ENCODE measurements around the gene MKLN1.
"Not testable (repeated sequence)": the region's sequence is repeated elsewhere in the genome, so short reads cannot be mapped to it uniquely, and the experiment has no call there.

The MKLN1 gene

DNA sequence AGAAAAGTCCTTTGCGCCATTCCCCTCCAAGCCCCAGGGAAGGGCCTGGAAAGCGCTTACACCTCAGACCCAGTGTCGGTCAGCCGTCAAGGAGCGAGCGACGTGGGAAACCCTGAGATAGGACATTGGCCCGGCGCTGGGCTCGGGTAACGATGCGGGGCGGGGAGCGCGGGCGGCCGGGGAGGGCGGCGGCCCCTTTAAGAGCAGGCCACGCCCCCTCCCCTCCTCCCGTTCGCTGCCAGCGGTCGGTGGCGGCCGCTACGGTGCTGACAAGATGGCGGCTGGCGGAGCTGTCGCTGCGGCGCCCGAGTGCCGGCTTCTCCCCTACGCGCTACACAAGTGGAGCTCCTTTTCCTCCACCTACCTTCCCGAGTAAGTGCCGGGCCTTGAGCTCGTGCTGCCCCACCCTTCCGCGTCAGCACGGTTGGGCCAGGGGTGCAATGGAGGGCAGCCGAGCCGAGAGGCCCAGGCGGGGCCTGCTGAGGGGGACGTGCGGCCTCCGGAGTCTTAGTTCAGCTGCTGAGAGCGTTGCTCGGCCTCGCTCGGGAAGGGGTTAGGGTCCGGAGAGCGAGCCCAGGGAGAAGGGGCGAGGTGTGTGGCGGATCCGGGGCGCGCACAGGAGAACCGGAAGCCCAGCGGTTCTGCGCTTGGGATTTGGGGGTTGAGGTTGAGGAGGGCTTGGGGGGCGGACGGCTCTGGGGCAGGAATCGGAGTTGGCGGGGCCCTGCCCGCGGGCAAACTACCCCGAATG, at the start of gene MKLN1:
Gene MKLN1, plus strand, starts transcription at position 251 of the 751 bp plus-strand sequence. Its CDS starts 24 bp downstream, at position 275.
- peak; percentile 83 for DNase-seq (ENCODE audit: low spot score)

- no peak for DNase-seq (ENCODE audit: low spot score)
These were observed 48.6 kb upstream of the MKLN1 start for GRCh38 chr7:131279044-131279443.

GRCh38 chr7:131281266-131282048, 46.2 kb upstream of the MKLN1 start:
- DNase-seq (ENCODE audit: low spot score) = no peak

- no peak for DNase-seq (ENCODE audit: low spot score)
These were observed 42.8 kb upstream of the MKLN1 start for GRCh38 chr7:131284702-131285419.

GRCh38 chr7:131285556-131285955, 42.1 kb upstream of the MKLN1 start:
- no peak for DNase-seq (ENCODE audit: low spot score)

- DNase-seq (ENCODE audit: low spot score) = no peak
These were observed 39.2 kb upstream of the MKLN1 start for GRCh38 chr7:131288450-131288849.

DNA sequence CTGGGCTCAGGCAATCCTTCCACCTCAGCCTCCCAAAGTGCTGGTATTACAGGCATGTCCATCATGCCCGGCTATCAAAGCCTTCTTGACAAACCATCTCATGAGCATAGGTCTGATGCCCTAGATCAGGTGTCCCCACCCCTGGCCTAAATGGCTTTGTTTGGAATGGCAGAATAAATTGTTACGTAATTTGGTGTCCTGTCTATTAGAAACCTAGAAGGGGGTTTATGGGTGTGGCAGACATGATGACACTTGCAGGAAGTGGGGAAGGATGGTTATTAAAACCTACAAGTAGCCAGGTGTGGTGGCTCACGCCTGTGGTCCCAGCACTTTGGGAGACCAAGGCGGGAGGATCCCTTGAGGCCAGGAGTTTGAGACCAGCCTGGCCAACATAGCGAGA, 38.6 kb upstream of the MKLN1 start:
- no peak for DNase-seq (ENCODE audit: low spot score)

DNA sequence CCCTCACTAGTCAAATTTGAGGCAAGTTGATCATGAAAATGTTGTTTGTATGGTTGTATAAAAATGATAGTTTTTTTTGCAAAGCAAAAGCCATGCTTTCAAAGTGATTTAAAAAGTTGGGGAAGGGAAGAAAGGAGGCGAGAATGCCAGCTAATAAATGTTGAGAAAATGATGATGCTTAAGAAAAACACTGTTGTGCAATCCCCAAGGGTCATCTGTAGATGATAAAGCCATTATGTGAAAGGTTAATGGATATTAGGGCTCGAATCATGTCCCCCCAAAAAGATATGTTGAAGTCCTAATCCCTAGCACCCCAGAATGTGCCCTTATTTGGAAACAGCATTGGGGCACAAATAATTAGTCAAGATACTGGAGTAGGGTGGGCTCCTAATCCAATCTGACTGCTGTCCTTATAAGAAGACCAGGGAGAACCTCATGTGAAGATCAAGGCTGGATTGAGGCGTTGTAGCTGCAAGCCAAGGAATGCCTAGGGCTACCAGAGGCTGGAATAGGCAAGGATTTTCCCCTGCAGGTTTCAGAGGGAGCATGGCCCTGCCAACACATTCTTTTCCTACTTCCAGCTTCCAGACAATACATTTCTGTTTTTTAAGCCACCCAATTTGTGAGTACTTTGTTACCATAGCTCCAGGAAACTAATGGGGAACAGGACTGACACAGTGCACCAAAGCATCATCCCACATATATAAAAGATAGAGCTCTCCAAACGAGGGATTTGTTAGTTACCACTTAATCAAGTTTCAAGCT, 35.4 kb upstream of the MKLN1 start:
- no peak for DNase-seq (ENCODE audit: low spot score)

- no peak for DNase-seq (ENCODE audit: low spot score)
These were observed 34.7 kb upstream of the MKLN1 start for GRCh38 chr7:131293018-131293417.

GRCh38 chr7:131294553-131294952, 33.1 kb upstream of the MKLN1 start:
- DNase-seq (ENCODE audit: low spot score) = no peak

DNA sequence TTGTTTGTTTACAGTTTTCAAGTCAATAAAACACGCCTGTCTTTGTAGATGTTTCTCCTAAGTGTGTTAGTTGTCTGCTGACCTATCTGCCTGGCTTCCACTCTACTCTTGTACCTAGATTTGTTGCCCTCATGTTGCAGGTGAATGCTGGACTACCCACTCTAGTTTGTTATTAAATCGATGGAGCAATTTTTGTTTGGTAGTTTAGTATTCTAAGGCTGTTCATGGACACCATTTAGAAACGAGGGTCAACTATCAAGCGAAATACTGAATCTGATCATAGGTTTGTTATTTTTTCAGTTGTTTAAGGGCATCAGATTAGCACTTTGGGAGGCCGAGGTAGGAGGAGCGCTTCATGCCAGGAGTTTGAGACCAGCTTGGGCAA, 29.1 kb upstream of the MKLN1 start:
- DNase-seq (ENCODE audit: low spot score) = no peak

- no peak for DNase-seq (ENCODE audit: low spot score)
These were observed 28.6 kb upstream of the MKLN1 start for GRCh38 chr7:131299074-131299473.

GRCh38 chr7:131300078-131300477, 27.6 kb upstream of the MKLN1 start:
- DNase-seq (ENCODE audit: low spot score) = no peak

- DNase-seq (ENCODE audit: low spot score) = no peak
These were observed 26.9 kb upstream of the MKLN1 start for GRCh38 chr7:131300572-131301466.

DNA sequence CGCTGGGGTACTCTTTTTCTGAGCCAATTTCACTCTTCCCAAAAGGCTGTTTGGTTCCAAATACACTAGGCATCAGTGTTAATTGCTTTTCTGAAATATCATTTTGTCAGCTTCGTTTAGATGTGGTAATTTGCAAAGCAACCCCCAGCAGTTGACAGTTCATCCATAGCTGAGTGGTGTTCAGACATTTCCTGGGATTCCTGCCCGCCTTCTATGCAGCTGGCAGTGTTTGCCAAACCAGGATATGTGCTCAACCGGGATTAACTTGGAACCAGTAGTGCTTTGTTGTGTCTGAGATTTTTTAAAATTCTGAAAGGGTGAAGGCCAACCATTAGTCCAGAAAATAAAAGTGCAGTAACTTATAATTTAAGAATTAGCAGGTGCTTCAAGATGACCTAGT, 25.2 kb upstream of the MKLN1 start:
- no peak for DNase-seq (ENCODE audit: low spot score)

GRCh38 chr7:131302876-131303707, 24.6 kb upstream of the MKLN1 start:
- DNase-seq (ENCODE audit: low spot score) = peak; percentile 40

GRCh38 chr7:131305152-131305551, 22.5 kb upstream of the MKLN1 start:
- DNase-seq (ENCODE audit: low spot score) = no peak

GRCh38 chr7:131306041-131306440, 21.6 kb upstream of the MKLN1 start:
- DNase-seq (ENCODE audit: low spot score) = not testable (repeated sequence)

DNA sequence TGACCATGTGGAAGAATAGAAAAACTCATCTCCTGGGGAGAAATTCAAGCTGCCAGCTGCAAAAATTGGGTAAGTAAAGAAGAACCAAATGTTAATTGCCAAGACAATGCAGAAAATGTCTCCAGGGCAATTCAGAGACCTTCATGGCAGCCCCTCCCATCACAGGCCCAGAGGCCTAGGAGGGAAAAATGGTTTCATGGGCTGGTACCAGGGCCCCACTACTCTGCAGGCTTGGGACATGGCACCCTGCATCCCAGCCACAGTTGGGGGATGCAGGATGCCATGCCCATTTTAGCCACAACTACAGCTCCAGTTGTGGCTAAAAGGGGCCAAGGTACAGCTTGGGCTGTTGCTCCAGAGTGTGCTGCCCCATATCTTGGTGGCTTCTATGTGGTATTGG, 20.9 kb upstream of the MKLN1 start:
- DNase-seq (ENCODE audit: low spot score) = no peak

GRCh38 chr7:131307627-131308026, 20.0 kb upstream of the MKLN1 start:
- DNase-seq (ENCODE audit: low spot score) = no peak

All from CD4-positive, alpha-beta T cell treated with Interleukin-6 at 100 ng/mL for 8 hours (primary cell).